ENCODE data around the gene C8G. TPM values are rescaled to one million over a fixed set of nuclear protein-coding genes. Genes with fewer than 3 reads are reported as not detected.

The C8G gene
- total and polyA plus RNA-seq, 3 experiments from 2014 or later = 0.96 TPM; not detected in 2

DNA sequence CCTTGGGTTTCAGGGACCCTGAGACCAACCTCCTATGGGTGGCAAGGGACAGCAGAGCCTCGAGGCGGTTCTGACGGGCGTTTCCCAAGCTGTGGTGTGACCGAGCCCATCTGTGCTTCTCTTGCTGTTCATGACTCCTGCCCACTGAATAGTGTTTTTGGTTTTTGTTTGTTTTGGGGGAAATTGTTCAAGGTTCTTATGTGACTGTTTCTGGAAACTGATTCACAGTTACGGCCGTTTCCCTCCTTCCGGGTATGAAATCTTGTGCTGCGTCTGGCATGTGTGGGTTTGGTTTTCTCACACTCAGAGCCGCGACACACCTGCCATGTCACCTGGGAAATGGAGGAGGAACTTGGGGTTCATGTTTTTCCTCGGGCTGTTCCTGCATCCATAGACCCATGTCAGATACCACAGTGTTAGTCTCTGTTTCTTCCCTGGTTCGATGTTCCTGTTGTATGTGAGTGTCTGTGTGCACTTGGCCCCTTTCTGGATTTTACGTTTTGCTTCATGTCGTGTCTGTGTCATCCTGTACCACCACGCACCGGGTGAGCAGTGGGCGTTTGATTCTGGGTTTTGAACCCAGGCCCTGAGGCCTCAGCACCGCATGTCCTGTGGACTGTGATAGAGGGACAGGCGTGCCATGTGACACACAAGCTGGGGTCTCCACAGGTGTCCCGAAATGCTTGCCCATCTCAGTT lies 29.3 kb upstream of the C8G start:
- ChIA-PET POLR2A (no interaction called here), CTCF (no interaction called here)
- Mint-ChIP-seq H3K4me1 (peaks cover 0 to 6% (median 0%) of the 10 kb centered on the region in 3 donors), H3K27me3 (no peaks in the 10 kb centered on the region), H3K27ac (peak overlapping the region in 1 of 8 donors; percentile 19), H3K9me3 (no peaks in the 10 kb centered on the region), H3K4me3 (no peak overlapping the region), H3K36me3 (peaks cover 4 to 66% (median 9%) of the 10 kb centered on the region in 3 donors)
- H3K27ac ChIP-seq (ENCODE audit: low read depth, low read length) = no peak overlapping the region
- H3K36me3 ChIP-seq (ENCODE audit: insufficient read depth, low read length) = peaks cover 28% of the 10 kb centered on the region
- DNase-seq = no peak
- no peak overlapping the region for H3K4me3 ChIP-seq (ENCODE audit: low read length)
- H3K27me3 ChIP-seq (ENCODE audit: insufficient read depth, low read length, poor library complexity, severe bottlenecking) = no peaks in the 10 kb centered on the region
- no peaks in the 10 kb centered on the region for H3K9me3 ChIP-seq (ENCODE audit: low read length)
- no peaks in the 10 kb centered on the region for H3K4me1 ChIP-seq (ENCODE audit: insufficient read depth, low read length)

DNA sequence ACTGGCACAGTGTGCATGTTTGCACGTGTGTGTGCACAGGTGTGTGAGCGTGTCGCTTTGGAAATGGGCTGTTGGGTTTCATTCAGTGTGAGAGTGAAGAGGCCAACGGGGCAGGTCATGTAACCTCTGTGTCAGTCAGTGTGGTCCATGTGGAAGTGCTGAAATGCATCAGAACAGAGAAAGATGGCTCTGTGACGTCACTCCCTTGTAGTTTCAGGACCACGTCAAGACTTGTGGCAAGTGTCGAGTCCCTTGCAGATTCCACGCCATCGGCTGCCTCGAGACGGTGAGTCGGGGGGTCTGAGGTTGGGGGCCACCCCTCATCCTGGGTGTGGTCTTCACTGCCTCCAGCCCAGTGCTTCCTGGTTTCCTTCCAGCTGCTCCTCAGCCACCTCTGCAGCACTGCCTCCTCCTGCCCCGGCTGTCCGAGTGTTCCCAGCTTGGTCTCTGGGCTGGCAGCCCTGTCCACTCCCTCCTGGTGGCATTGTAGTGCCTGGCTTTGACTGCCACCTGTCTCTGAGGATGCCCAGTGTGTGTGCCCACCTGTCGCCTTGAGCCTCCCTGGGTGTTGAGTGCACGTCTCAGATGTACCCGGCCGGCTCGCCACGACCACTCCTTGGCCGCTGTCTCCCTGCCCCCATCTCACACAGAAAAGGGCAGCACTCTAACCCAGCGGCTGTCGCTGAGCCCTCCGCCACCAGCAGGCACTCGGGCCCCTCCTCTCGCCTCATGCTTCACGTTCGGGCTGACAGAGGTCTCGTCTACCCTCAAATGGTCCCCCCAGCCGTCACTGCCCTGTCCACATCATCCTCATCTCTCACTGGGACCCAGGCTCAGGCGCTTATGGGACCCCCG lies 28.5 kb upstream of the C8G start:
- Mint-ChIP-seq H3K27me3 (no peaks in the 10 kb centered on the region), H3K36me3 (peaks cover 4 to 61% (median 9%) of the 10 kb centered on the region in 3 donors), H3K9me3 (no peaks in the 10 kb centered on the region), H3K27ac (no peak overlapping the region), H3K4me1 (peaks cover 0 to 6% (median 0%) of the 10 kb centered on the region in 3 donors), H3K4me3 (no peak overlapping the region)
- POLR2A ChIA-PET = no interaction called here
- CTCF ChIA-PET = no interaction called here
- no peaks in the 10 kb centered on the region for H3K4me1 ChIP-seq (ENCODE audit: insufficient read depth, low read length)
- no peak overlapping the region for H3K4me3 ChIP-seq (ENCODE audit: low read length)
- no peak for DNase-seq
- H3K27ac ChIP-seq (ENCODE audit: low read depth, low read length) = no peak overlapping the region
- H3K36me3 ChIP-seq (ENCODE audit: insufficient read depth, low read length) = peaks cover 33% of the 10 kb centered on the region
- no peaks in the 10 kb centered on the region for H3K9me3 ChIP-seq (ENCODE audit: low read length)
- H3K27me3 ChIP-seq (ENCODE audit: insufficient read depth, low read length, poor library complexity, severe bottlenecking) = no peaks in the 10 kb centered on the region

DNA sequence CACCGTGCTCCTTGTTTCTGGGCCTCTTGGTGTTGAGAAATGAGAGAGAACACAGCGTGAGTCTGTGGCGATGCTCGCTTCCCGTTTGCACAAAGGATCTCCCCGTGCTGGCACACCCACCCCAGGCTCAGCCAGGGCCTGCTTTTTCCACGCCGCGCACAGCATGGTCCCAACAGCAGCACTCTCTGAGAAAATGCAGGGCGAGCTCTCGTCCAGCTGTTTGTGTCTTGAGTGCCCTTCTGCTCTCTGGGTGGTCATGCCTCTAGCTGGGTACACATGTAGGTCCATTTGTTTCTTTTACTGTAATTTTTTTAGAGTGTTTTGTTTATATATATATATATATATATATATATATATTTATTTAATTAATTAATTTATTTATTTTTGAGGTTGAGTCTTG lies 27.1 kb upstream of the C8G start:
- POLR2A ChIA-PET = no interaction called here
- CTCF ChIA-PET = interaction anchor here (1.6 to 1.7 kb wide), 2 partner anchors 13 to 129 kb away, joined by 3 to 5 read pairs; partner anchors contain the start of gene NPDC1
- peaks cover 41% of the 10 kb centered on the region for H3K36me3 ChIP-seq (ENCODE audit: insufficient read depth, low read length)
- Mint-ChIP-seq H3K4me3 (no peak overlapping the region), H3K27me3 (no peaks in the 10 kb centered on the region), H3K9me3 (no peaks in the 10 kb centered on the region), H3K27ac (peak overlapping the region in 2 of 8 donors; percentile 73), H3K4me1 (peaks cover 0 to 6% (median 0%) of the 10 kb centered on the region in 3 donors), H3K36me3 (peaks cover 4 to 67% (median 12%) of the 10 kb centered on the region in 3 donors)
- no peak for DNase-seq
- H3K4me3 ChIP-seq (ENCODE audit: low read length) = no peak overlapping the region
- H3K9me3 ChIP-seq (ENCODE audit: low read length) = no peaks in the 10 kb centered on the region
- no peak overlapping the region for H3K27ac ChIP-seq (ENCODE audit: low read depth, low read length)
- H3K4me1 ChIP-seq (ENCODE audit: insufficient read depth, low read length) = no peaks in the 10 kb centered on the region
- no peaks in the 10 kb centered on the region for H3K27me3 ChIP-seq (ENCODE audit: insufficient read depth, low read length, poor library complexity, severe bottlenecking)

DNA sequence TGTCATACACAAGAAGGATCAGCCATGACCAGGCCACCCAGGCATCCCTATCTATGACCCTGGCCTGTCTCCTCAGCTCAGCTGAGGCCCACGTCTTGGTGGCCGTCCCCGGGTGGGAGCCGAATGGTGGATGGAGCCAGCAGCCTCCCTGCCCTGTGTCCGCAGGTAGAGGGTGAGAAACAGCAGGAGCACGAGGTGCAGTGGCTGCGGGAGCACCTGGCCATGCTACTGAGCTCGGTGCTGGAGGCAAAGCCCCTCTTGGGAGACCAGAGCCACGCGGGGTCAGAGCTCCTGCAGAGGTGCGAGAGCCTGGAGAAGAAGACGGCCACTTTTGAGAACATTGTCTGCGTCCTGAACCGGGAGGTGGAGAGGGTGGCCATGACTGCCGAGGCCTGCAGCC lies 25.0 kb upstream of the C8G start:
- ChIA-PET POLR2A (no interaction called here), CTCF (interaction anchor here (0.7 to 1.5 kb wide), 4 partner anchors 18 to 116 kb away, joined by 3 to 5 read pairs (median 4); no protein-coding TSS in a partner anchor)
- Mint-ChIP-seq H3K4me1 (peaks cover 0 to 6% (median 0%) of the 10 kb centered on the region in 3 donors), H3K4me3 (no peak overlapping the region), H3K9me3 (no peaks in the 10 kb centered on the region), H3K36me3 (peaks cover 0 to 70% (median 9%) of the 10 kb centered on the region in 3 donors), H3K27ac (peak overlapping the region in 3 of 8 donors; percentile 17 to 91 (median 47)), H3K27me3 (no peaks in the 10 kb centered on the region)
- H3K4me1 ChIP-seq (ENCODE audit: insufficient read depth, low read length) = no peaks in the 10 kb centered on the region
- no peaks in the 10 kb centered on the region for H3K9me3 ChIP-seq (ENCODE audit: low read length)
- DNase-seq = no peak
- no peak overlapping the region for H3K27ac ChIP-seq (ENCODE audit: low read depth, low read length)
- no peaks in the 10 kb centered on the region for H3K27me3 ChIP-seq (ENCODE audit: insufficient read depth, low read length, poor library complexity, severe bottlenecking)
- H3K36me3 ChIP-seq (ENCODE audit: insufficient read depth, low read length) = peaks cover 41% of the 10 kb centered on the region
- no peak overlapping the region for H3K4me3 ChIP-seq (ENCODE audit: low read length)

DNA sequence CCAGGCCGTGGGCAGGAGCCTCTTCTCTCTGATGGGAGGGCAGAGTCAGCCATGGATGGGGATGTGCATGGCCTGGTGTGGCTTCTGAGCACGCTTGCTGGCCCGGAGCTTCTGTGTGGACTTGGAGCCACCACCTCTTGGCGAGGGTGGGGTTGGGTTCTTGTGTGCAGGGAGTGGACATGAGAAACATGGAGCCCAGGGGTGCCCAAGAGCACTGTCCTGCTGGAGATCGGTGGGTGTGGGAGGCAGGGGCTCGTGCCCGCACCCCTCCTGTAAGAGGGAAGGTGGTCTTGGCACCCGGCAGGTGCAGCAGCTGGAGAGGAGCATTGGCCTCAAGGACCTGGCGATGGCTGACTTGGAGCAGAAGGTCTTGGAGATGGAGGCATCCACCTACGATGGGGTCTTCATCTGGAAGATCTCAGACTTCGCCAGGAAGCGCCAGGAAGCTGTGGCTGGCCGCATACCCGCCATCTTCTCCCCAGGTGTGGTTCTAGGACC lies 24.3 kb upstream of the C8G start:
- ChIA-PET CTCF (no interaction called here), POLR2A (interaction anchor here (0.5 kb wide), 1 partner anchor 43 kb away, joined by 3 read pairs; no protein-coding TSS in a partner anchor)
- Mint-ChIP-seq H3K27ac (peak overlapping the region in 1 of 8 donors; percentile 55), H3K9me3 (no peaks in the 10 kb centered on the region), H3K4me1 (peaks cover 0 to 5% (median 0%) of the 10 kb centered on the region in 3 donors), H3K27me3 (no peaks in the 10 kb centered on the region), H3K4me3 (no peak overlapping the region), H3K36me3 (peaks cover 0 to 68% (median 5%) of the 10 kb centered on the region in 3 donors)
- Histone ChIP-seq H3K27me3 (ENCODE audit: insufficient read depth, low read length, poor library complexity, severe bottlenecking) (no peaks in the 10 kb centered on the region), H3K4me1 (ENCODE audit: insufficient read depth, low read length) (no peaks in the 10 kb centered on the region), H3K9me3 (ENCODE audit: low read length) (no peaks in the 10 kb centered on the region), H3K4me3 (ENCODE audit: low read length) (no peak overlapping the region), H3K27ac (ENCODE audit: low read depth, low read length) (no peak overlapping the region), H3K36me3 (ENCODE audit: insufficient read depth, low read length) (peaks cover 36% of the 10 kb centered on the region)
- no peak for DNase-seq

DNA sequence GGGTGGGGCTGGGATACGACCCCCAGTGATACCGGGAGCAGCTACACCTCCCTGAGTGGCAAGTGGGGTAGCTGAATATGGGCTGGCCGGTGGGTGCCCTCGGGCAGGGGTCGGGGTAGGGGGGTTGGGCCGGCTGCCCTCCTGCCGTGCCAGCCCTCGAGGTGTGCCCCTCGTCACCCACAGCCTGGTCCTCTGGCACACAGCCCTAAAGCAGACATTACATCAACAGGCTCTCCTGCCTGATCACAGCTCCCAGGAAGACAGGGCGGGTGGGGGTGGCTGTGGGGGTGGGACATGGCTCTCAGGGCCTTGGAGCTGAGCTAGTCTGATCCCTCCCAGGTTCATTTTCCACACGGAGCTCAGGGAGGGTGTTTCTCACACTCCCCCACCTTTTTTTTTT lies 23.7 kb upstream of the C8G start:
- Histone ChIP-seq H3K27ac (ENCODE audit: low read depth, low read length) (no peak overlapping the region), H3K4me3 (ENCODE audit: low read length) (no peak overlapping the region), H3K9me3 (ENCODE audit: low read length) (no peaks in the 10 kb centered on the region), H3K27me3 (ENCODE audit: insufficient read depth, low read length, poor library complexity, severe bottlenecking) (no peaks in the 10 kb centered on the region), H3K4me1 (ENCODE audit: insufficient read depth, low read length) (no peaks in the 10 kb centered on the region), H3K36me3 (ENCODE audit: insufficient read depth, low read length) (peaks cover 36% of the 10 kb centered on the region)
- H3K27me3 Mint-ChIP-seq = no peaks in the 10 kb centered on the region
- ChIA-PET CTCF (no interaction called here), POLR2A (interaction anchor here (0.5 kb wide), 2 partner anchors 22 to 44 kb away, joined by 3 read pairs; no protein-coding TSS in a partner anchor)
- H3K36me3 Mint-ChIP-seq = peaks cover 0 to 65% (median 3%) of the 10 kb centered on the region in 3 donors
- no peaks in the 10 kb centered on the region for H3K9me3 Mint-ChIP-seq
- H3K4me3 Mint-ChIP-seq = no peak overlapping the region
- H3K4me1 Mint-ChIP-seq = peaks cover 0 to 3% (median 0%) of the 10 kb centered on the region in 3 donors
- no peak overlapping the region for H3K27ac Mint-ChIP-seq
- no peak for DNase-seq

DNA sequence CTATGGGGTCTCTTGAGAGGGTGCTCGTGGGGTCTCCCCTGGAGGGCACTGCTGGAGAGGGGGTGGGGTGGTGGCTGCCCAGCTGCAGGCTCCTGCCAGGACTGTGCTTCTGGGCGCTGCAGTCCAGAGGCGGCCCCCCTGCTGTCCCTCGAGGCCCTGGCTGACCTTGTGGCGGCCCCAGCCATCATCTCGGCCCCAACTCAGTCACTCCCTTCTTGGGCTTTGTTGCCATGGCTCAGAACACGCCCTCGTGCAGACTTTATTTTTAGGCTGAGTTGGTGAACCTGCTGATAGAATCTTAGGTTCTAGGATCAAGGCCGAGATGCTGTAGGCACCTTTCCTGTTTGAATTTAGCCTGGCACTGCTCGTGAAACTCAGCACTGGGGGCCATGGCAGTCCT lies 23.3 kb upstream of the C8G start:
- no peaks in the 10 kb centered on the region for H3K27me3 Mint-ChIP-seq
- H3K27ac Mint-ChIP-seq = peak overlapping the region in 1 of 8 donors; percentile 15
- no peak overlapping the region for H3K4me3 Mint-ChIP-seq
- no peak for DNase-seq
- CTCF ChIA-PET = no interaction called here
- H3K4me1 Mint-ChIP-seq = peaks cover 0 to 3% (median 0%) of the 10 kb centered on the region in 3 donors
- Histone ChIP-seq H3K4me1 (ENCODE audit: insufficient read depth, low read length) (no peaks in the 10 kb centered on the region), H3K27ac (ENCODE audit: low read depth, low read length) (no peak overlapping the region), H3K36me3 (ENCODE audit: insufficient read depth, low read length) (peaks cover 35% of the 10 kb centered on the region), H3K9me3 (ENCODE audit: low read length) (no peaks in the 10 kb centered on the region), H3K4me3 (ENCODE audit: low read length) (no peak overlapping the region), H3K27me3 (ENCODE audit: insufficient read depth, low read length, poor library complexity, severe bottlenecking) (no peaks in the 10 kb centered on the region)
- POLR2A ChIA-PET = interaction anchor here (0.5 to 0.7 kb wide), 2 partner anchors 22 to 135 kb away, joined by 3 to 7 read pairs; no protein-coding TSS in a partner anchor
- no peaks in the 10 kb centered on the region for H3K9me3 Mint-ChIP-seq
- H3K36me3 Mint-ChIP-seq = peaks cover 0 to 65% (median 3%) of the 10 kb centered on the region in 3 donors
